ENCODE measurements around the gene VPS13A. TPM values are rescaled to one million over a fixed set of nuclear protein-coding genes. Genes with fewer than 3 reads are reported as not detected.
"Not testable (repeated sequence)": the region's sequence is repeated elsewhere in the genome, so short reads cannot be mapped to it uniquely, and the experiment has no call there.

The VPS13A gene
- polyA plus RNA-seq, 4 donors: 21.8 to 39.3 (median 33.0) TPM

- DNase-seq (ENCODE audit: low read depth in 4 of 4, low spot score in 3 of 4): no peak
Observed at GRCh38 chr9:77180056-77180455, 2.7 kb downstream of the VPS13A start.

GRCh38 chr9:77183581-77183980 is 6.2 kb downstream of the VPS13A start:
- DNase-seq (ENCODE audit: low read depth in 4 of 4, low spot score in 3 of 4): no peak

DNA sequence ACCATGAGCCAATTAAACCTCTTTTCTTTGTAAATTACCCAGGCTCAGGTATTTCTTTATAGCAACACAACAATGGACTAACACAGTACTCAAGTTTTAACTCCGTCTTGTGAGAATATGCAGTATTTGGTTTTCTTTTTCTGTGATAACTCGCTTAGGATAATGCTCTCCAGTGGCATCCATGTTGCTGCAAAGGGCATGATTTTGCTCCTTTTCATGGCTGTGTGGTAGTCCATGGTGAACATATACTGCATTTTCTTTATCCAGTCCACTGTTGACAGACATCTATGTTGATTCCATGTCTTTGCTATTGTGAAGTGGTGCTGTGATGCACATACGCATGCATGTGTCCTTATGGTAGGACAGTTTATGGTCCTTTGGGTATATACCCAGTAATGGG is 10.9 kb downstream of the VPS13A start:
- DNase-seq (ENCODE audit: low read depth in 4 of 4, low spot score in 3 of 4): no peak

DNA sequence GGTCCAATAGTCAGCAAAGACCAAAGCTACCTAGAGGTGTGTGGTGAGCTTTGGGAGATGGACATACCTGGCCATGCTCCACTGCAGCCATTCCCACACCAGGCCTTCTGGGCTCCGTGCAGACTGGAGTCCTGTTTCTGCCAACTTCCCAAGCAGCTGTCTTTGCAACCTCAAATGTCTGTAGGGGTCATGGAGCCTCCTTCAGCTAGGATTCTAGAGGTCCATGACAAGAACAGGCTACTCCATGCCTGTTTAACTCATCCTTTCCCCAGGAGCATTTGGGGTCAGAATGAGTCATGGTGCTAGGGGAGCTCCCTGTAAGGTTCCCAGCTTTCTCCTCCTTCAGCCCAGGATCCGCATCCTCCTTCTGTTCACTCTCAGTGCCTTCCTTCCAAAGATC is 17.1 kb downstream of the VPS13A start:
- no peak for DNase-seq (ENCODE audit: low read depth in 4 of 4, low spot score in 3 of 4)

DNA sequence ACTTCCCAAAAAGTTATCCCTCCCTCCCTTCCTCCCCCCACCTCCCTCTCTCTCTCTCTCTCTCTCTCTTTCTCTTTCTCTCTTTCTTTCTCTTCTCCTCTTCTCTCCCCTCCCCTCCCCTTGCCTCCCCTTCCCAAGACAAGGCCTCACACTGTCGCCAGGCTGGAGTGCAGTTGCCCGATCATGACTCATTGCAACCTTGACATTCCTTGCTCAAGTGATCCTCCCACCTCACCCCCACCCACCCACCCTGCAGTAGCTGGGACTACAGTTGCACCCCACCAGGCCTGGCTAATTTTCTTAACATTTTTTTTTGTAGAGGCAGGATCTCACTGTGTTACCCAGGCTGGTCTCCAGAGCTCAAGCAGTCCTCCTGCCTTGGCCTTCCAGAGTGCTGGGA is 32.8 kb downstream of the VPS13A start:
- DNase-seq (ENCODE audit: low read depth in 4 of 4, low spot score in 3 of 4): no peak

DNA sequence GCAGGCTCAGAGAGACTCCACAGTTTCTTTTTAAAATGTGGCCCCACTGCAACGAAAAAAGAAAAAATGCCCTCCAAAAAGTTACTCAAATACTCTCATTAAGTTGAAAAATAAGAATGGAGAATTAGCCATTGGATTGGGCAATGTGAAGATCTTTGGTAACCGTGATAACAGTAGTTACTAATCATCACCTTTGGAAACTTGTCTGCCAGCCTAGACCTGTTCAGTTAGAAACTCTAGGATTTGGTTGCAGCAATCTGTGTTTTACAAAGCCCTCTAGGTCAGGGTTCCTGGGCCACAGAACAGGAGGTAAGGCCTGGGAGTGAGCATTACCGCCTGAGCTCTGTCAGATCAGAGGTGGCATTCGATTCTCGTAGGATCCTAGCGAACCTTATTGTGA is 34.2 kb downstream of the VPS13A start:
- no peak for DNase-seq (ENCODE audit: low read depth in 4 of 4, low spot score in 3 of 4)

GRCh38 chr9:77212801-77213200 is 35.5 kb downstream of the VPS13A start:
- DNase-seq (ENCODE audit: low read depth in 4 of 4, low spot score in 3 of 4): no peak

GRCh38 chr9:77215874-77216273 is 38.5 kb downstream of the VPS13A start:
- no peak for DNase-seq (ENCODE audit: low read depth in 4 of 4, low spot score in 3 of 4)

- DNase-seq (ENCODE audit: low read depth in 4 of 4, low spot score in 3 of 4): no peak
Observed at GRCh38 chr9:77218612-77219011, 41.3 kb downstream of the VPS13A start.

DNA sequence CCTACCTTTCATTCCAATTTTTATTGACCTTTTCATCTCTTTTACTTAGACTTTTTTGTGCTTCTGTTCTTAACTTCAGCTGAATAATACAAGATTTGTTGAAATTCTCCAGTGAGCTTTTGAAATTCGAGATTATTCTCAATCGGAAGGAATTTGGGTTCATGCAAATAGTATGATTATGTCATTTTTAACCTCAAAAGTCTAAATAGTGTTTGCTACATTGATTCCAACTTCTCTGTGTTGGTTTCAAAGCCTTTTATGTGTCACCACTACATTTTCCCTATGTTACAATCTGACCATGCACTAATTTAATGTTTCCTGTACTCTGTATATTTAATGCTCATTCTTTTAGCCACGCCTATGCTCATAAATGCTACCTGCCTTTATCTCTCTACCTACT is 44.1 kb downstream of the VPS13A start:
- DNase-seq (ENCODE audit: low read depth in 4 of 4, low spot score in 3 of 4): no peak

GRCh38 chr9:77224746-77225312 is 47.5 kb downstream of the VPS13A start:
- DNase-seq (ENCODE audit: low read depth in 4 of 4, low spot score in 3 of 4): no peak

DNA sequence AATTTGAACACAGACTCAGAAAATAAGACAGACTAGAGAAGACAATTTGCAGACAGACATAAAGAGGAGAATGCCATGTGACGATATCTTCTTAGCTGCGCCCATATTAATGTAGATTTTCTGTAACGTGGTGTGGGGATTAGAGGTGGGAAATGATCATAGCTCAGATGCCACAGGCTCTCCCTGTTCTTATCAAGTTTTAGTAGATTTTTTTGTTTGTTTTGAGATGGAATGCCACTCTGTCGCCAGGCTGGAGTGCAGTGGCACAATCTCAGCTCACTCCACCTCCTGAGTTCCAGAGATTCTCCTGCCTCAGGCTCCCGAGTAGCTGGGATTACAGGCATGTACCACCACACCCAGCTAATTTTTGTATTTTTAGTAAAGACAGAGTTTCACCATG is 59.4 kb downstream of the VPS13A start:
- no peak for DNase-seq (ENCODE audit: low read depth in 4 of 4, low spot score in 3 of 4)

GRCh38 chr9:77237896-77238295 is 60.6 kb downstream of the VPS13A start:
- DNase-seq (ENCODE audit: low read depth in 4 of 4, low spot score in 3 of 4): no peak

DNA sequence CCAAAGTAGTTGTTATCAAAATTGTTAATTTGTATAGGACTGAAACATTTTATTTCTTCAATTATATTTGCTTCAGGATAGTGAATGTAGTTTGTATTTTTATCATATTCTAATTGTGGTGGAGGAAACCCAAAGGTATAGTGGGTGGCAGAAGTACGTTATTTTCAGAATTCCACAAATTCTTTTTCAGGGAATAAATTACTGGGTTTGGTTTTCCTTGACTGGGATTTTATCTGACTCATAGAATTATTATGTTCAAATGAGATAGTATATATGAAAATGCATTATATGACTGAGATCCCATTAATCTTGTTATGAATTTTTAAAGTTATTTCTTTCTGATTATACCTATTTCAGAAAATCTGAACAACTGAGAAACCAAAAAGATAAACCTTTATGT is 73.7 kb downstream of the VPS13A start:
- DNase-seq (ENCODE audit: low read depth in 4 of 4, low spot score in 3 of 4): no peak

DNA sequence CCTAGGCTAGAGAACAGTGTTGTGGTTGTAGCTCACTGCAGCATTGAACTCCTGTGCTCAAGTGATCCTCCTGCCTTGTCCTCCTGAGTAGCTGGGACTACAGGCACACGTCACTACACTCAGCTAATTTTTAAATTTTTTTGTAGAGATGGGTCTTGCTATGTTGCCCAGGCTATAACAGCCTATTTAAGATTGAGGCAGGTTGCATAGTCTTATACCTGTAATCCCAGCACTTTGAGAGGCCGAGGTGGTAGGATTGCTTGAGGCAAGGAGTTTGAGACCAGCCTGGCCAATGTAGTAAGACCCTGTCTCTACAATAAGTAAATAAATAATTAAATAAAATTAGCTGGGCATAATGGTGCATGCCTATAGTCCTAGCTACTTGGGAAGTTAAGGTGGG is 79.9 kb downstream of the VPS13A start:
- DNase-seq (ENCODE audit: low read depth in 4 of 4, low spot score in 3 of 4): no peak

DNA sequence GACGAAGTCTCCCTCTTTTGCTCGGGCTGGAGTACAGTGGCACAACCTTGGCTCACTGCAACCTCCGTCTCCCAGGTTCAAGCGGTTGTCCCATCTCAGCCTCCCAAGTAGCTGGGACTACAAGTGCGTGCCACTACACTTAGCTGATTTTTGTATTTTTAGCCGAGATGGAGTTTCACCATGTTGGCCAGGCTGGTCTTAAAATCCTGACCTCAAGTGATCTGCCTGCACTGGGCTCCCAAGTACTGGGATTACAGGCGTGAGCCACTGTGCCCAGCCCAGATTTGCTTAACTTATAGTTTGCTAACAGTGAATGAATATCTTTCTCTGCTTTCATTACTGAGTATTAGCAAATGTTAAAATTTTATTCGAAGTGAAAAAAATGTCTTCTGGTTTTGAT is 84.3 kb downstream of the VPS13A start:
- no peak for DNase-seq (ENCODE audit: low read depth in 4 of 4, low spot score in 3 of 4)

DNA sequence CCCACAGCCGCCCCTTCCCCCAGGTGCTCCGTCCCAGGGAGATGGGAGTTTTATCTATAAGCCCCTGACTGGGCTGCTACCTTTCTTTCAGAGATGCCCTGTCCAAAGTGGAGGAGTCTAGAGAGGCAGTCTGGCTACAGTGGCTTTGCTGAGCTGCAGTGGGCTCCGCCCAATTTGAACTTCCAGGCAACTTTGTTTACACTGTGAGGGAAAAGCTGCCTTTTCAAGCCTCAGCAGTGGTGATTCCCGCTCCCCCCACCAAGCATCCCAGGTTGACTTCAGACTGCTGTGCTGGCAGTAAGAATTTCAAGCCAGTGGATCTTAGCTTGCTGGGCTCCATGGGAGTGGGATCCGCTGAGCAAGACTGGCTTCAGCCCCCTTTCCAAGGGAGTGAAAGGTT is 90.4 kb downstream of the VPS13A start:
- DNase-seq (ENCODE audit: low read depth in 4 of 4, low spot score in 3 of 4): not testable (repeated sequence)

GRCh38 chr9:77271023-77271690 is 93.8 kb downstream of the VPS13A start:
- DNase-seq (ENCODE audit: low read depth in 4 of 4, low spot score in 3 of 4): no peak

DNA sequence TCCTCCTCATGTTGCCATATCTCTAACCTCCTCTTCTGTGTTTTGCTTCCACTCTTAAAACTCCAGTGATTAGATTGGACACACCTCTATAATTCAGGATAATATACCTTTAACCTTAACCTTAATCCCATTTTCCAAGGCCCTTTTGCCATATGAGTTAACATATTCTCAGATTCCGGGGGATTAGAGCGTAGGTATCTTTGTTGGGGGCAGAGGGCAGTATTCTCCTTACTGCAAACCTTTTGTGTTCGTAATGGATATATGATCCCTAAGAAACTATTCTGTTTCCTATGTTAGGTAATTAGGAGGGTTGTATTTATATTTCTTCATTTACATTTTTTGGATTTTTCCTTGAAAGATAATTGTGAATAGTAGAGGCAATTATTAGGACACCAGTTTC is 99.5 kb downstream of the VPS13A start:
- DNase-seq (ENCODE audit: low read depth in 4 of 4, low spot score in 3 of 4): no peak

DNA sequence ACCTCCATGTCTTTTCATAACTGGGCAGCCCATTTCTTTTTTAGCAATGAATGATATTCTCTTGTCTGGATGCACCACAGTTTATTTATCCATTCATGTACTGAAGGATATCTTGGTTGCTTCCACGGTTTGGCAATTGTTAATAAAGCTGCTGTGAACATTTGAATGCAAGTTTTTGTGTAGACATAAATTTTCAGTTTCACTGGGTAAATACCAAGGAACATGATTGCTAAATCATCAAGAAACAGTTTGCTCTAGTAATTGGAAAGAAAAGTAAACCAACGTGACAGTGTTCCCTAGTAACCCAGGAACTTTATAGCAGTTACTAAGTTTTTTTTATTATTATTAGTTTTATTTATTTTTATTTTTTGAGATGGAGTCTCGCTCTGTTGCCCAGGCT is 100.4 kb downstream of the VPS13A start:
- no peak for DNase-seq (ENCODE audit: low read depth in 4 of 4, low spot score in 3 of 4)

DNA sequence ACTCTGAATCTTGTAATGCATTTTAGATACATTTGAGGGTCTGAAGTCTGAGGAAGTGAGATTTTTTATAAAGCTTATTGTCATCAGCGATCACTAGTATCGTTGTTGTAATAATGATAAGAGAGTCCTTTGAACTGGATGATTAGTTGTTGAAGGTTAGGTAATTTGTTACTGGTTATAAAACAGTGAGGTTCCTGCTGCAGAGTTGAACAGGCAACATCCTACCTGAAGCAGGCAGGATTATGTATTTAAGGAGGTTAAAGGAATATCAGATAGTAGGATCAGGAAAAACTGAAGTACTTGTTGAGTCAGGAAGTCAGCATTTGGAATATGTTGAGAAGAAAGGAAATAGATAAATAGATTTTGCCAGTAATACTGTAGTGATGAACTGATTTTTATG is 106.7 kb downstream of the VPS13A start:
- no peak for DNase-seq (ENCODE audit: low read depth in 4 of 4, low spot score in 3 of 4)

- DNase-seq (ENCODE audit: low read depth in 4 of 4, low spot score in 3 of 4): no peak
Observed at GRCh38 chr9:77284616-77285015, 107.3 kb downstream of the VPS13A start.

DNA sequence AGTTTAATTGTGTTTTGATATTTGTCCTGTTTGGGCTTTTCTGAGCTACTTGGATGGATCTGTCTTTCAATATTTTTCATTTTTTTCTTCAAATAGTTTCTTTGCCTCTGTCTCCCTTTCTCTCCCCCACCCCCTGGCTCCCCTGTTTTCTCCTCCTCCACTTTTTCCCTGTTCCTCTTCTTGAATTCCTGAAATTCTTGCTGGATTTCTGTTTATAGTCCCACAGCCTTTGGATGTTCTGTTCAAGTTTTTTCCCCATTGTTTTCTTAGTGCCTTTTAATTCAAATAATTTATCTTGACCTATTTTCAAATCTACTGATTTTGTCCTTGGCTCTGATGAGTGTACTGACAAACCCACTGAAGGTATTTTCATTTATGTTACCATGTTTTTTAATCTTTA is 113.0 kb downstream of the VPS13A start:
- no peak for DNase-seq (ENCODE audit: low read depth in 4 of 4, low spot score in 3 of 4)

Data from left renal pelvis (tissue), 4 donors.